ENCODE measurements around the gene GLT8D2. TPM values are rescaled to one million over a fixed set of nuclear protein-coding genes. Genes with fewer than 3 reads are reported as not detected.
"Not testable (repeated sequence)": the region's sequence is repeated elsewhere in the genome, so short reads cannot be mapped to it uniquely, and the experiment has no call there.

GLT8D2 gene
- total RNA-seq, 1 experiment from 2014 or later, result 2.0 TPM

- Mint-ChIP-seq H3K4me1 (ENCODE audit: insufficient read depth, unreplicated experiment) (no peaks in the 10 kb centered on the region), H3K27me3 (ENCODE audit: insufficient read depth, unreplicated experiment) (peaks cover 20% of the 10 kb centered on the region), H3K9me3 (ENCODE audit: unreplicated experiment) (no peaks in the 10 kb centered on the region), H3K4me3 (ENCODE audit: unreplicated experiment) (no peak overlapping the region), H3K27ac (ENCODE audit: low read depth, unreplicated experiment) (no peak overlapping the region), H3K36me3 (ENCODE audit: insufficient read depth, unreplicated experiment) (no peaks in the 10 kb centered on the region)
- no TSS peak for BruUV-seq (replicated peaks)
- POLR2A ChIA-PET, result interaction anchor here (1.2 kb wide), 1 partner anchor 13 kb away, joined by 3 read pairs; no protein-coding TSS in a partner anchor
- no peak for DNase-seq (ENCODE audit: unreplicated experiment)
- CTCF ChIA-PET, result interaction anchor here (0.6 kb wide), 1 partner anchor 1035 kb away, joined by 4 read pairs; no protein-coding TSS in a partner anchor
- TF ChIP-seq, protein P1, sequence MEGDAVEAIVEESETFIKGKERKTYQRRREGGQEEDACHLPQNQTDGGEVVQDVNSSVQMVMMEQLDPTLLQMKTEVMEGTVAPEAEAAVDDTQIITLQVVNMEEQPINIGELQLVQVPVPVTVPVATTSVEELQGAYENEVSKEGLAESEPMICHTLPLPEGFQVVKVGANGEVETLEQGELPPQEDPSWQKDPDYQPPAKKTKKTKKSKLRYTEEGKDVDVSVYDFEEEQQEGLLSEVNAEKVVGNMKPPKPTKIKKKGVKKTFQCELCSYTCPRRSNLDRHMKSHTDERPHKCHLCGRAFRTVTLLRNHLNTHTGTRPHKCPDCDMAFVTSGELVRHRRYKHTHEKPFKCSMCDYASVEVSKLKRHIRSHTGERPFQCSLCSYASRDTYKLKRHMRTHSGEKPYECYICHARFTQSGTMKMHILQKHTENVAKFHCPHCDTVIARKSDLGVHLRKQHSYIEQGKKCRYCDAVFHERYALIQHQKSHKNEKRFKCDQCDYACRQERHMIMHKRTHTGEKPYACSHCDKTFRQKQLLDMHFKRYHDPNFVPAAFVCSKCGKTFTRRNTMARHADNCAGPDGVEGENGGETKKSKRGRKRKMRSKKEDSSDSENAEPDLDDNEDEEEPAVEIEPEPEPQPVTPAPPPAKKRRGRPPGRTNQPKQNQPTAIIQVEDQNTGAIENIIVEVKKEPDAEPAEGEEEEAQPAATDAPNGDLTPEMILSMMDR (IDR thresholded peaks at IDR 0.05; ENCODE audit: unreplicated experiment), result no peak
- intact Hi-C loops (cut with micrococcal nuclease), result no loop called here
Observed at GRCh38 chr12:104023710-104024109, 26.3 kb downstream of the GLT8D2 start.

- Mint-ChIP-seq H3K36me3 (ENCODE audit: insufficient read depth, unreplicated experiment) (no peaks in the 10 kb centered on the region), H3K4me1 (ENCODE audit: insufficient read depth, unreplicated experiment) (no peaks in the 10 kb centered on the region), H3K27ac (ENCODE audit: low read depth, unreplicated experiment) (no peak overlapping the region), H3K27me3 (ENCODE audit: insufficient read depth, unreplicated experiment) (peaks cover 20% of the 10 kb centered on the region), H3K9me3 (ENCODE audit: unreplicated experiment) (no peaks in the 10 kb centered on the region), H3K4me3 (ENCODE audit: unreplicated experiment) (no peak overlapping the region)
- POLR2A ChIA-PET, result no interaction called here
- TF ChIP-seq, protein P1 (IDR thresholded peaks at IDR 0.05; ENCODE audit: unreplicated experiment), result no peak
- CTCF ChIA-PET, result no interaction called here
- DNase-seq (ENCODE audit: unreplicated experiment), result no peak
- intact Hi-C loops (cut with micrococcal nuclease), result no loop called here
- BruUV-seq (replicated peaks), result no TSS peak
Observed at GRCh38 chr12:104022786-104023185, 27.2 kb downstream of the GLT8D2 start.

DNA sequence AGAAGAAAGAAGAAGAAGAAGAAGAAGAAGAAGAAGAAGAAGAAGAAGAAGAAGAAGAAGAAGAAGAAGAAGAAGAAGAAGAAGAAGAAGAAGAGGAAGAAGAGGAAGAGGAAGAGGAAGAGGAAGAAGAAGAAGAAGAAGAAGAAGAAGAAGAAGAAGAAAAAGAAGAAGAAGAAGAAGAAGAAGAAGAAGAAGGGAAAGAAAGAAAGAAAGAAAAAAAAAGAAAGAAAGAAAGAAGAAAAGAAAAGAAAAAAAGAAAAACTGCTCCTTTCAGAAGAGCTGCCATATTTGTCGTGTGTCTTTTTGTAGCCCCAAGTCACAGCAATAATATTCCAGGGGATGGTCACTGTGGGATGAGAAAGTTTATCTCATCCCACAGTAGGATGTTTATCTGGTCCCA is 28.1 kb downstream of the GLT8D2 start:
- H3K27ac Mint-ChIP-seq (ENCODE audit: low read depth, unreplicated experiment); H3K4me1 Mint-ChIP-seq (ENCODE audit: insufficient read depth, unreplicated experiment); CTCF ChIA-PET; POLR2A ChIA-PET; intact Hi-C loops (cut with micrococcal nuclease); H3K4me3 Mint-ChIP-seq (ENCODE audit: unreplicated experiment); H3K9me3 Mint-ChIP-seq (ENCODE audit: unreplicated experiment); DNase-seq (ENCODE audit: unreplicated experiment); H3K36me3 Mint-ChIP-seq (ENCODE audit: insufficient read depth, unreplicated experiment); BruUV-seq (replicated peaks): not testable (repeated sequence)
- H3K27me3 Mint-ChIP-seq (ENCODE audit: insufficient read depth, unreplicated experiment), result peaks cover 20% of the 10 kb centered on the region

- ChIA-PET POLR2A (interaction anchor here (0.5 to 1.0 kb wide), 2 partner anchors 52 to 262 kb away, joined by 3 read pairs; partner anchors contain the start of gene HCFC2), CTCF (interaction anchor here (1.7 kb wide), 1 partner anchor 97 kb away, joined by 6 read pairs; no protein-coding TSS in a partner anchor)
- no peaks in the 10 kb centered on the region for H3K36me3 Mint-ChIP-seq (ENCODE audit: insufficient read depth, unreplicated experiment)
- H3K4me3 Mint-ChIP-seq (ENCODE audit: unreplicated experiment), result no peak overlapping the region
- DNase-seq (ENCODE audit: unreplicated experiment), result no peak
- H3K4me1 Mint-ChIP-seq (ENCODE audit: insufficient read depth, unreplicated experiment), result peaks cover 15% of the 10 kb centered on the region
- TF ChIP-seq, protein P1 (IDR thresholded peaks at IDR 0.05; ENCODE audit: unreplicated experiment), result no peak
- no peak overlapping the region for H3K27ac Mint-ChIP-seq (ENCODE audit: low read depth, unreplicated experiment)
- no TSS peak for BruUV-seq (replicated peaks)
- H3K9me3 Mint-ChIP-seq (ENCODE audit: unreplicated experiment), result no peaks in the 10 kb centered on the region
- H3K27me3 Mint-ChIP-seq (ENCODE audit: insufficient read depth, unreplicated experiment), result no peaks in the 10 kb centered on the region
- intact Hi-C loops (cut with micrococcal nuclease), result no loop called here
Observed at GRCh38 chr12:104012331-104012730, 37.7 kb downstream of the GLT8D2 start.

All from MCF 10A (cell line).